ENCODE results near the gene NRROS.
A peak's percentile ranks its signal among the peaks of the same experiment; 100 is the strongest.
"Not testable (repeated sequence)": the region's sequence is repeated elsewhere in the genome, so short reads cannot be mapped to it uniquely, and the experiment has no call there.

Gene NRROS

GRCh38 chr3:196625331-196625730 lies 14.2 kb upstream of the NRROS start:
- no peak for DNase-seq

- DNase-seq: no peak
Measured at GRCh38 chr3:196627918-196628231, 11.6 kb upstream of the NRROS start.

GRCh38 chr3:196629228-196629627 lies 10.3 kb upstream of the NRROS start:
- DNase-seq: no peak

- DNase-seq: no peak
Measured at GRCh38 chr3:196631682-196632045, 7.8 kb upstream of the NRROS start.

GRCh38 chr3:196632046-196632751 lies 7.3 kb upstream of the NRROS start:
- peak; percentile 94 for DNase-seq

GRCh38 chr3:196633555-196634151 lies 5.8 kb upstream of the NRROS start:
- DNase-seq: no peak

- DNase-seq: no peak
Measured at GRCh38 chr3:196634224-196634623, 5.3 kb upstream of the NRROS start.

GRCh38 chr3:196634829-196635228 lies 4.7 kb upstream of the NRROS start:
- no peak for DNase-seq

- no peak for DNase-seq
Measured at GRCh38 chr3:196636369-196637349, 2.8 kb upstream of the NRROS start.

- not testable (repeated sequence) for DNase-seq
Measured at GRCh38 chr3:196637941-196638340, 1.6 kb upstream of the NRROS start.

GRCh38 chr3:196638861-196639482 lies 522 bp upstream of the NRROS start:
- peak; percentile 20 for DNase-seq

GRCh38 chr3:196640297-196641018 lies 964 bp downstream of the NRROS start:
- DNase-seq: no peak

GRCh38 chr3:196641333-196642054 lies 2.0 kb downstream of the NRROS start:
- peak; percentile 19 for DNase-seq

GRCh38 chr3:196642434-196642833 lies 2.9 kb downstream of the NRROS start:
- no peak for DNase-seq

- peak; percentile 54 for DNase-seq
Measured at GRCh38 chr3:196643201-196643749, 3.8 kb downstream of the NRROS start.

- no peak for DNase-seq
Measured at GRCh38 chr3:196643761-196644160, 4.3 kb downstream of the NRROS start.

GRCh38 chr3:196645096-196645495 lies 5.6 kb downstream of the NRROS start:
- DNase-seq: no peak

- DNase-seq: no peak
Measured at GRCh38 chr3:196645897-196646665, 6.6 kb downstream of the NRROS start.

GRCh38 chr3:196646666-196647216 lies 7.2 kb downstream of the NRROS start:
- no peak for DNase-seq

GRCh38 chr3:196650740-196651311 lies 11.3 kb downstream of the NRROS start:
- DNase-seq: no peak

Data from central memory CD4-positive, alpha-beta T cell (primary cell).